MM.1S (cell line): ENCODE results near the gene HIP1.

Experiments used
- EZH2 ChIP-seq: fragments of 300-600 bp; sonication (generic); optimal IDR thresholded peaks from 2 replicates; pipeline ENCODE3; 2017; ENCODE audit warnings: low read depth, mild to moderate bottlenecking, antibody characterized with exemption, low read length, mixed read lengths
- EZH2phosphoT487 ChIP-seq: fragments of 300-600 bp; sonication (generic); IDR thresholded peaks from 2 replicates; pipeline ENCODE4 v1.6.1; 2018; ENCODE audit warnings: antibody characterized with exemption, low read length
- TF ChIP-seq, protein P1 (sequence below): fragments of 300-600 bp; sonication (generic); IDR thresholded peaks from 2 replicates; pipeline ENCODE4 v1.5.1; 2016; ENCODE audit warnings: antibody characterized with exemption, low read length, mixed read lengths

DNA sequence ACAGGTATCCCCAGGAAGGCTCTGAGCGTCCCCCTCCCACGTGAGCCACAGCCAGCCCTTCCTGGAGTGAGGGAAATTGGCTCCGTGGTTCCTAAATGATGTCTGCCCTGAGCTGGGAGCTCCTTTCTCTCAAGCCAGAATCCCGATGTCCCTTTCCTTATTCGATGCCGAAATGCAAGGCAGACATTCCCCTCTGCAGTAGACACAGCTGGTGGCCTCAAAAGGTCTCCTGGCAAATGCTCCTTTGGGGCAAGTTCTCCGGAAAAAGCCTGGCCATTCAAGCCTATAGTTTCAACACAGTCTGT, 98.9 kb downstream of the HIP1 start:
- TF ChIP-seq, protein P1, sequence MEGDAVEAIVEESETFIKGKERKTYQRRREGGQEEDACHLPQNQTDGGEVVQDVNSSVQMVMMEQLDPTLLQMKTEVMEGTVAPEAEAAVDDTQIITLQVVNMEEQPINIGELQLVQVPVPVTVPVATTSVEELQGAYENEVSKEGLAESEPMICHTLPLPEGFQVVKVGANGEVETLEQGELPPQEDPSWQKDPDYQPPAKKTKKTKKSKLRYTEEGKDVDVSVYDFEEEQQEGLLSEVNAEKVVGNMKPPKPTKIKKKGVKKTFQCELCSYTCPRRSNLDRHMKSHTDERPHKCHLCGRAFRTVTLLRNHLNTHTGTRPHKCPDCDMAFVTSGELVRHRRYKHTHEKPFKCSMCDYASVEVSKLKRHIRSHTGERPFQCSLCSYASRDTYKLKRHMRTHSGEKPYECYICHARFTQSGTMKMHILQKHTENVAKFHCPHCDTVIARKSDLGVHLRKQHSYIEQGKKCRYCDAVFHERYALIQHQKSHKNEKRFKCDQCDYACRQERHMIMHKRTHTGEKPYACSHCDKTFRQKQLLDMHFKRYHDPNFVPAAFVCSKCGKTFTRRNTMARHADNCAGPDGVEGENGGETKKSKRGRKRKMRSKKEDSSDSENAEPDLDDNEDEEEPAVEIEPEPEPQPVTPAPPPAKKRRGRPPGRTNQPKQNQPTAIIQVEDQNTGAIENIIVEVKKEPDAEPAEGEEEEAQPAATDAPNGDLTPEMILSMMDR: no peak
- TF ChIP-seq EZH2 (no peak), EZH2phosphoT487 (no peak)
